ENCODE measurements around the gene PTPN2.

Gene PTPN2

DNA sequence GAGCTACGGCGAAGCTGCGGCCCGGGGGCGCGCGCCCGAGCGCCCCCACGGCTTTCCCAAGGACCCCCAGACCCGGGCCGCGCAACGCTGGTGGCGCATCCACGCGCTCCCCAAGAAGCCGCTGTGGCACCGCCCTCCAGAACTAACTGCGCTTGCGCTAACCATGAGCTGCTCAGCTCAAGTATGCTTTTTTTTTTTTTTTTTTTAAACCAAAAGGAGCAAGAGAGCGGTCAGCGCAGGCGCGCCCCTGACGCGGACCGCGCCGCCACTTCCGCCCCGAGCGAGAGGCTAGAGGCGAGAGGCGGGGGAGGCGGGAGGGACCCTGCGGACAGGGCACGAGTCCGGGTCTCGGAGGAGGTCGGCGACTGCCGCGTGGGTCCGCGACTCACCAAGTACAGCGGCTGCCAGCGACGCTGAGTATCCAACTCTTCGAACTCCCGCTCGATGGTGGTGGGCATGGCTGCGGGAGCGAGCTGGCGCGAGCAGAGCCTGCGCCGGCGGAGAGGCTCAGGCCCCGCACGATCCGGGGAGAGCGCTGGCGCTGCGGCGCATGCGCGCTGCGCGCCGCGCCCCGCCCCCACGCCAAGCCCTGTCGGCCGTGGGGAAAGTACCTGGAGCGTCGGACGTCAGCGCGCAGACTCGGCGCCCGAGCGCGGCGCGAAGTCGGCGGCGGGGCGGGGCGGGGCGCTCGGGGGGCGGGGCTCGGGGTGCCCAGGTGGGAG lies at the start of gene PTPN2:
Gene PTPN2, minus strand, starts transcription at position 554 of the 722 bp plus-strand sequence. Its CDS starts 96 bp downstream, at position 458.
- ChIA-PET CTCF (no interaction called here), POLR2A (ENCODE audit: low non-redundant PET) (interaction anchor here (0.5 to 0.7 kb wide), 6 partner anchors 19 to 508 kb away, joined by 3 to 14 read pairs (median 4); no protein-coding TSS in a partner anchor)
- DNase-seq (ENCODE audit: low spot score), result peak; percentile 94
- peak within 1 kb of the TSS; percentile 94 for H3K27ac ChIP-seq
- TF ChIP-seq CTCF (conservative IDR thresholded peaks at IDR 0.05; ENCODE audit: low read depth), result no peak

DNA sequence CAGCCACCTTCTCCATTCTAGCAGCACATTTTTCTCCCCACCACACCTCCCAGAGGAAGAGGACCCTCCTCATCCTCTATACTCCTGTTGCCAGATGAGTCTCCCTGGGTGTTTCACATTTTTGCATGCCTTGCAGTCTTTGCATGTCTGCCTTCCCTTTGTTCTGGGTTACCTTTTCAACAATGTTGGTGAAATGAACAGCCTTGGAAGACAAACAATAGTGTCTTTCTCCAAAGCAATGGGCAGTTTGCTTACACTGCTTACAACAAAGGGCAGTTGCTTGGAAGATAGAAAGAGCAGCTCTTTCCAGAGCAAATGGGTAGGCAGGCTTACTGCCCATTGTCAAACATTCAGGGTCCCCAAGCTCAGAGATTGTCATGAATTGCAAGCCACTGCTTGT lies 49.3 kb upstream of the PTPN2 start:
- no peak overlapping the region for H3K27ac ChIP-seq
- ChIA-PET CTCF (interaction anchor here (1.6 to 3.0 kb wide), 6 partner anchors 10 to 206 kb away, joined by 4 to 17 read pairs (median 6); no protein-coding TSS in a partner anchor), POLR2A (ENCODE audit: low non-redundant PET) (no interaction called here)
- DNase-seq (ENCODE audit: low spot score), result no peak
- no peak for TF ChIP-seq CTCF (conservative IDR thresholded peaks at IDR 0.05; ENCODE audit: low read depth)

DNA sequence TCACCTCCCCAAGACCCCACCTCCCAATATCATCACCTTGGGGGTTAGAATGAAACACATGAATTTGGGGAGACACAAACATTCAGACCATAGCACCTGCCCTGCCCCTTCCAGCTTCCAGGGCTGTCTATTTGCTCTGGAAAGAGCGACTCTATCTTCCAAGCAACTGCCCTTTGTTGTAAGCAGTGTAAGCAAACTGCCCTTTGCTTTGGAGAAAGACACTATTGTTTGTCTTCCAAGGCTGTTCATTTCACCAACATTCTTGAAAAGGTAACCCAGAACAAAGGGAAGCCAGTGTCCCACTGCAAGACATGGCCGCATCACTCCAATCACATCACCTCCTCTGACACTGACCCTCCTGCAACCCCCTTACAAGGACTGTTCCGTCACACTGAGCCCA lies 46.9 kb upstream of the PTPN2 start:
- no peak for DNase-seq (ENCODE audit: low spot score)
- ChIA-PET CTCF (no interaction called here), POLR2A (ENCODE audit: low non-redundant PET) (no interaction called here)
- TF ChIP-seq CTCF (conservative IDR thresholded peaks at IDR 0.05; ENCODE audit: low read depth), result no peak
- H3K27ac ChIP-seq, result no peak overlapping the region

- no peak for DNase-seq (ENCODE audit: low spot score)
- no peak overlapping the region for H3K27ac ChIP-seq
- ChIA-PET POLR2A (ENCODE audit: low non-redundant PET) (no interaction called here), CTCF (no interaction called here)
- TF ChIP-seq CTCF (conservative IDR thresholded peaks at IDR 0.05; ENCODE audit: low read depth), result no peak
Measured at GRCh38 chr18:12930376-12930775, 46.3 kb upstream of the PTPN2 start.

DNA sequence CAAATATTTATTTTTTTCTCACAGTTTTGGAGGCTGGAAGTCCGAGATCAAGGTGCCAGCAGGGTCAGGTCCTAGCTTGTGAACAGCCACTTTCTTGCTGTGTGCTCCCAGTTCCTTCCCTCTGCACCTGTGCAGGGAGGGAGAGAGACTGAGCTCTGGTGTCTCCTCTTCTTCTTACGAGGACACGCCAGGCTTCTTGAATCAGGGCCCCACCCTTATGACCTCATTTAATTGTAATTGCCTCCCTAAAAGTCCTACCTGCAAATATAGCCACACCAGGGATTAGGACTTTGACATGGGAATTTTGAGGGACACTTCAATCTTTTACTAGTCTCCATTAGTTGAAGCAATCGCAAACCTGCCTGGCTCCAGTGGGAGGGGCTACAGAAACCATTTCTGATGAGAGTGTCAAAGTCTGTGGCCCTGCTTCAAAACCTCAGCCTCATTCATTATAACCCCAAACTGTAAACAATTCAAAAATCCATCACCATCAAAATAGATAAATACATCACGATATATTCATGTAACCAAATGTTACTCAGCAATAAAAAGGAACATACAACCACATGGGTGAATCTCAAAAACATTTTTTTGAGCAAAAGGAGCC lies 45.5 kb upstream of the PTPN2 start:
- DNase-seq (ENCODE audit: low spot score), result no peak
- TF ChIP-seq CTCF (conservative IDR thresholded peaks at IDR 0.05; ENCODE audit: low read depth), result no peak
- ChIA-PET CTCF (no interaction called here), POLR2A (ENCODE audit: low non-redundant PET) (no interaction called here)
- H3K27ac ChIP-seq, result no peak overlapping the region

DNA sequence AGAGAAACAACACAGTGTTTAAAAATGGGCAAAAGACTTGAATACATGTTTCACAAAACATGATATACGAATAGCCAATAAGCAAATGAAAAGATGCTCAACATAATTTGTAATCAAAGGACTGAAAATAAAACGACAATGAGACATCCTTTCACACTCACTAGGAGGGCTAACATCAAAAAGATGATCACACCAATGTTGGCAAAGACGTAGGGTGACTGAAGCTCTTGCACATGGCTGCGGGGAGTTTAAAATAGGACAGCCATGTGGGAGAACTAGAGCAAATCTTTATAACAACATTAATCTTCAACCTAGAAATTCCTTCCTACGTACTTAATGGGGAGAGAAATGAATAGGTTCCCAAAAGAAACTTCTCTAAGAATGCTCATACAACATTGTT lies 44.6 kb upstream of the PTPN2 start:
- H3K27ac ChIP-seq, result no peak overlapping the region
- no peak for DNase-seq (ENCODE audit: low spot score)
- ChIA-PET POLR2A (ENCODE audit: low non-redundant PET) (no interaction called here), CTCF (interaction anchor here (1.0 kb wide), 1 partner anchor 42 kb away, joined by 3 read pairs; no protein-coding TSS in a partner anchor)
- no peak for TF ChIP-seq CTCF (conservative IDR thresholded peaks at IDR 0.05; ENCODE audit: low read depth)
